PFSK-1 (cell line): ENCODE measurements around the gene MAFB.

ENCODE experiments used
- POLR2AphosphoS5 ChIP-seq: IDR thresholded peaks from 2 replicates; pipeline ENCODE4 v1.6.1; 2012; ENCODE audit warnings: low read depth, mild to moderate bottlenecking, control low read depth, low read length, moderate library complexity
- TF ChIP-seq, protein P1 (sequence below), 2 experiments: IDR thresholded peaks; 2 replicates each; pipeline versions ENCODE4 v1.6.1 to v1.8.0; 2011 to 2012; ENCODE audit warnings: low read depth in 2 of 2, low read length in 2 of 2, control low read depth in 1 of 2, inconsistent platforms in 1 of 2, mild to moderate bottlenecking in 1 of 2, moderate library complexity in 1 of 2; ENCODE audit not compliant: insufficient read depth in 1 of 2

- TF ChIP-seq, protein P1, sequence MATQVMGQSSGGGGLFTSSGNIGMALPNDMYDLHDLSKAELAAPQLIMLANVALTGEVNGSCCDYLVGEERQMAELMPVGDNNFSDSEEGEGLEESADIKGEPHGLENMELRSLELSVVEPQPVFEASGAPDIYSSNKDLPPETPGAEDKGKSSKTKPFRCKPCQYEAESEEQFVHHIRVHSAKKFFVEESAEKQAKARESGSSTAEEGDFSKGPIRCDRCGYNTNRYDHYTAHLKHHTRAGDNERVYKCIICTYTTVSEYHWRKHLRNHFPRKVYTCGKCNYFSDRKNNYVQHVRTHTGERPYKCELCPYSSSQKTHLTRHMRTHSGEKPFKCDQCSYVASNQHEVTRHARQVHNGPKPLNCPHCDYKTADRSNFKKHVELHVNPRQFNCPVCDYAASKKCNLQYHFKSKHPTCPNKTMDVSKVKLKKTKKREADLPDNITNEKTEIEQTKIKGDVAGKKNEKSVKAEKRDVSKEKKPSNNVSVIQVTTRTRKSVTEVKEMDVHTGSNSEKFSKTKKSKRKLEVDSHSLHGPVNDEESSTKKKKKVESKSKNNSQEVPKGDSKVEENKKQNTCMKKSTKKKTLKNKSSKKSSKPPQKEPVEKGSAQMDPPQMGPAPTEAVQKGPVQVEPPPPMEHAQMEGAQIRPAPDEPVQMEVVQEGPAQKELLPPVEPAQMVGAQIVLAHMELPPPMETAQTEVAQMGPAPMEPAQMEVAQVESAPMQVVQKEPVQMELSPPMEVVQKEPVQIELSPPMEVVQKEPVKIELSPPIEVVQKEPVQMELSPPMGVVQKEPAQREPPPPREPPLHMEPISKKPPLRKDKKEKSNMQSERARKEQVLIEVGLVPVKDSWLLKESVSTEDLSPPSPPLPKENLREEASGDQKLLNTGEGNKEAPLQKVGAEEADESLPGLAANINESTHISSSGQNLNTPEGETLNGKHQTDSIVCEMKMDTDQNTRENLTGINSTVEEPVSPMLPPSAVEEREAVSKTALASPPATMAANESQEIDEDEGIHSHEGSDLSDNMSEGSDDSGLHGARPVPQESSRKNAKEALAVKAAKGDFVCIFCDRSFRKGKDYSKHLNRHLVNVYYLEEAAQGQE (IDR thresholded peaks at IDR 0.05; ENCODE audit: insufficient read depth in 1 of 2, low read depth in 2 of 2, low read length in 2 of 2), result no peak
- TF ChIP-seq POLR2AphosphoS5, result no peak
Observed at GRCh38 chr20:40673442-40673841, 15.6 kb downstream of the MAFB start.
